H1 (cell line): Measurements from ENCODE around the gene AKT1S1. TPM values are rescaled to one million over a fixed set of nuclear protein-coding genes. Genes with fewer than 3 reads are reported as not detected.
A peak's percentile ranks its signal among the peaks of the same experiment; 100 is the strongest.

Experiments used
- KDM1A ChIP-seq: fragments of 200-600, 300-600 bp; sonication (generic); IDR thresholded peaks from 2 replicates; pipeline ENCODE4 v1.7.1; 2016; ENCODE audit warnings: mild to moderate bottlenecking, low read length, borderline replicate concordance
- PHF8 ChIP-seq: fragments of 200-600 bp; sonication (generic); conservative IDR thresholded peaks from 2 replicates; pipeline ENCODE4 v1.7.1; 2012; ENCODE audit warnings: low read depth, mild to moderate bottlenecking, inconsistent platforms, low read length, moderate library complexity
- RAD21 ChIP-seq, 2 experiments: IDR thresholded peaks in 1 of 2; conservative IDR thresholded peaks in 1 of 2; 2 replicates each; pipeline ENCODE4 v1.6.1; 2011; ENCODE audit warnings: low read depth in 2 of 2, low read length in 2 of 2, improper control_type of control experiment in 1 of 2, inconsistent platforms in 1 of 2, mild to moderate bottlenecking in 1 of 2, moderate library complexity in 1 of 2
- RNF2 ChIP-seq: fragments of 200-900, 300-1000 bp; sonication (generic); IDR thresholded peaks from 2 replicates; pipeline ENCODE4 v1.7.1; 2016; ENCODE audit warnings: borderline replicate concordance, low read depth, mild to moderate bottlenecking, antibody characterized with exemption, low read length; ENCODE audit not compliant: poor library complexity, severe bottlenecking; ENCODE audit errors: missing control alignments
- SP1 ChIP-seq: IDR thresholded peaks from 2 replicates; pipeline ENCODE4 v1.6.1; 2011; ENCODE audit warnings: low read depth, low read length
- TEAD4 ChIP-seq: IDR thresholded peaks from 2 replicates; pipeline ENCODE4 v1.6.1; 2012; ENCODE audit warnings: low read depth, low read length, inconsistent platforms, mixed read lengths
- polyA plus RNA-seq, 7 experiments: library from polyadenylated mRNA; depleted of rRNA in 3 of 7; stranded (reverse) in 5 of 7; unstranded in 2 of 7; fragments of >200 nt in 5 of 7; fragments of 200-250 nt in 2 of 7; gene quantifications; 1 replicate in 5 of 7; 2 replicates in 1 of 7; 4 replicates in 1 of 7; pipeline versions ENCODE4 v1.2.1 to v1.2.3, GENCODE V29; 2011 to 2013; ENCODE audit warnings: missing spikeins in 2 of 7, mixed read lengths in 2 of 7
- total RNA-seq: library from RNA; stranded (reverse); fragmentation: NEBNext Ultra II Directional; extraction: Animal tissue kit (Norgen Biotek cat#: 25700); gene quantifications from 2 replicates; pipeline ENCODE4 v1.2.1, GENCODE V29; 2021

The AKT1S1 gene
- total and polyA plus RNA-seq, 2 of the 8 experiments (the other 6 are each of a cell fraction or from before 2014, with no cell fraction given) = 40.7 to 45.9 TPM

DNA sequence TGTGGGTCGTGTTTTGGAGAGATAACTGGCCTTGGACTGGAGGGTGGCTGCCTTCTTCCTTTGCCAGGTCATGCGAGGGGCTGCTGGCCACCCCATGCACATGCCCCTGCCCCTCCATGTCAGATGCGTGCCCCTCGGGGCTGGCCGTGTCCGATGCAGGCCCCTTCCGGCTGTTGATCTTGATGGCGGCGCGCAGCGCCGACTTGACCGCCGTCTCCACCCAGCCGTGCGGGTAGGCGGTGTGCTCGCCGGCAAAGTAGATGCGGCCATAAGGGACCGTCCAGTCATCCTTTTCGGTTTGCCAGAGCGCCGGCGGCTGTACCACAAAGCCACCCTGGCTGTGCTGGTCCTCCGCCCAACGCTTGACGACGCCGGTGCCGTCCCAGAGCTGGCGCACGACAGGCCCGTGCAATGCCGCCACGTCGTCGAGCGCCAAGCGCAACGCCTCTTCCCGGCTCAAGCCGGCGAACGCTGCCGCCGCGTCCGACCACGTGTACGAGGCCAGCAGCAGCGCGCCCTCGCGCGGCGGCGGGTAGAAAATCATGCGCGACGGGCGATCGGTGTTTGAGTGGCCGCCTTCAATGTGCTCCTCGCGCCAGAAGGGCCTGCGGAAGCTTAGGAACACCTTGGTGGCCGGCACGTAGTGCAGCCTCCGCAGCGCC lies 12.7 kb upstream of the AKT1S1 start (continued):
- TF ChIP-seq TEAD4 (0 out of 2 replicates have a peak, but pooled peaks have one; percentile 40), PHF8 (no peak), KDM1A (no peak), SP1 (peak; percentile 50; the same call in 1 of the 2 replicates), RAD21 (IDR thresholded peaks at IDR 0.05 in 1 of 2, conservative IDR thresholded peaks at IDR 0.05 in 1 of 2; ENCODE audit: low read depth in 2 of 2, low read length in 2 of 2) (peak; percentile 18 to 45; a peak in 3 of 4 replicates), RNF2 (peak; percentile 78)
